K562 (cell line): Measurements from ENCODE around the gene FUT8. TPM values are rescaled to one million over a fixed set of nuclear protein-coding genes. Genes with fewer than 3 reads are reported as not detected.
A peak's percentile ranks its signal among the peaks of the same experiment; 100 is the strongest.

Source experiments
- ATAC-seq: fragments of 200-7000 bp; cut with Tn5 transposase; 3 replicates; pipeline ENCODE4 v1.9.1; 2020; ENCODE audit warnings: moderate library complexity
- BruUV-seq: library from RNA; stranded (reverse); fragments of 400-500 nt; replicated peaks from 2 replicates; lab custom pipeline; 2021; lab: Mats Ljungman, UMichigan
- CTCF ChIA-PET: fragments of 300-600 bp; formaldehyde crosslinking; extraction: SDS; loops from one replicate; lab custom pipeline; 2021; ENCODE audit warnings: low intra/inter-chr PET ratio; lab: Yijun Ruan, JAX
- POLR2A ChIA-PET: fragments of 300-600, 350-650 bp; sonication (Branson Sonifier 250); formaldehyde crosslinking; extraction: SDS; loops from one replicate; lab custom pipeline; 2021; ENCODE audit warnings: antibody characterized with exemption, inconsistent platforms; lab: Yijun Ruan, JAX
- DNase-seq, 4 experiments: peaks; one replicate each; pipeline versions ENCODE4 v3.0.0 to v3.0.0-alpha.2; 2011 to 2018; ENCODE audit warnings: low spot score in 3 of 4, mixed read lengths in 3 of 4; ENCODE audit errors: extremely low read depth in 1 of 4
- FAIRE-seq: peaks from 2 replicates; lab custom pipeline; 2011; peaks lifted over from hg19 to GRCh38; lab: Jason Lieb, UNC
- H2AFZ ChIP-seq: 2 replicates; pipeline ENCODE4 v1.6.0; 2011; ENCODE audit warnings: low read depth, low read length, control low read depth, inconsistent platforms
- H3K27ac ChIP-seq: fragments of 200-600 bp; 3 replicates; pipeline ENCODE4 v1.8.0; 2011; ENCODE audit warnings: low read depth, mild to moderate bottlenecking, control low read depth, inconsistent platforms, low read length, moderate library complexity, mixed read lengths; ENCODE audit errors: extremely low read depth
- H3K27me3 ChIP-seq, 2 experiments: fragments of 300-600 bp in 1 of 2; 2 replicates in 1 of 2; 3 replicates in 1 of 2; pipeline versions ENCODE4 v1.6.0 to v1.8.0; 2011; ENCODE audit warnings: inconsistent platforms in 2 of 2, low read length in 2 of 2, mild to moderate bottlenecking in 1 of 2, mixed read lengths in 1 of 2, moderate library complexity in 1 of 2; ENCODE audit not compliant: control insufficient read depth in 2 of 2, insufficient read depth in 2 of 2
- H3K36me3 ChIP-seq: fragments of 300-600 bp; 3 replicates; pipeline ENCODE4 v1.8.0; 2011; ENCODE audit warnings: mild to moderate bottlenecking, low read length, inconsistent platforms; ENCODE audit not compliant: control insufficient read depth, insufficient read depth
- H3K4me1 ChIP-seq, 2 experiments: fragments of 200-600 bp in 1 of 2; replicated peaks in 1 of 2; 2 replicates in 1 of 2; 3 replicates in 1 of 2; pipeline versions ENCODE4 v1.5.1 to v1.8.0; 2011; ENCODE audit warnings: inconsistent platforms in 2 of 2, low read length in 2 of 2, mild to moderate bottlenecking in 1 of 2, mixed read lengths in 1 of 2, moderate library complexity in 1 of 2; ENCODE audit not compliant: control insufficient read depth in 2 of 2, insufficient read depth in 2 of 2
- H3K4me2 ChIP-seq: 2 replicates; pipeline ENCODE4 v1.6.1; 2011; ENCODE audit warnings: low read length, control low read depth, inconsistent platforms, mixed read lengths; ENCODE audit not compliant: insufficient read depth
- H3K4me3 ChIP-seq: fragments of 200-600 bp; sonication (generic), shearing (Covaris generic); 2 replicates; pipeline ENCODE4 v1.5.1; 2016; ENCODE audit warnings: control low read depth, inconsistent platforms
- H3K79me2 ChIP-seq: fragments of 200-600 bp; 3 replicates; pipeline ENCODE4 v1.8.0; 2011; ENCODE audit warnings: low read length, inconsistent platforms; ENCODE audit not compliant: control insufficient read depth, insufficient read depth
- H3K9ac ChIP-seq, 2 experiments: 2 replicates each; pipeline versions ENCODE4 v1.6.0 to v1.6.1; 2011; ENCODE audit warnings: low read depth in 2 of 2, low read length in 2 of 2, control low read depth in 1 of 2, inconsistent platforms in 1 of 2, mild to moderate bottlenecking in 1 of 2, mixed read lengths in 1 of 2; ENCODE audit not compliant: insufficient read depth in 1 of 2
- H3K9me1 ChIP-seq: one replicate; pipeline ENCODE4 v1.6.0; 2011; ENCODE audit warnings: inconsistent platforms, mild to moderate bottlenecking, low read length, moderate library complexity; ENCODE audit not compliant: control insufficient read depth, insufficient read depth
- H3K9me3 ChIP-seq: replicated peaks from 2 replicates; pipeline ENCODE4 v1.5.1; 2011; ENCODE audit warnings: low read depth, low read length, inconsistent platforms; ENCODE audit not compliant: control insufficient read depth, insufficient read depth
- H4K20me1 ChIP-seq: replicated peaks from 2 replicates; pipeline ENCODE4 v1.6.1; 2011; ENCODE audit warnings: low read length, inconsistent platforms, mixed read lengths; ENCODE audit not compliant: control insufficient read depth, insufficient read depth
- ADNP ChIP-seq: fragments of 200-800 bp; sonication (Bioruptor generic); IDR thresholded peaks from 2 replicates; pipeline ENCODE4 v1.6.1; 2016; ENCODE audit warnings: missing genetic modification characterization, missing compliant biosample characterization
- ARID3A ChIP-seq: IDR thresholded peaks from 2 replicates; pipeline ENCODE4 v1.6.1; 2012; ENCODE audit warnings: low read depth, low read length, improper control_type of control experiment, borderline replicate concordance
- CEBPG ChIP-seq, 3 experiments: fragments of 200-800 bp in 1 of 3; sonication (Bioruptor generic) in 1 of 3; sonication (generic) in 1 of 3; formaldehyde crosslinking in 1 of 3; IDR thresholded peaks in 2 of 3; conservative IDR thresholded peaks in 1 of 3; 2 replicates each; pipeline versions ENCODE4 v1.6.1 to v1.8.0; 2016 to 2022; ENCODE audit warnings: missing compliant biosample characterization in 2 of 3, missing genetic modification characterization in 2 of 3, mild to moderate bottlenecking in 1 of 3, missing genetic modification reagents in 1 of 3
- LEF1 ChIP-seq: fragments of 450-650 bp; IDR thresholded peaks from 2 replicates; pipeline ENCODE4 v1.6.1; 2016; ENCODE audit warnings: mild to moderate bottlenecking
- MAFG ChIP-seq: fragments of 450-650 bp; conservative IDR thresholded peaks from 2 replicates; pipeline ENCODE4 v1.6.1; 2016; ENCODE audit warnings: missing genetic modification characterization, missing compliant biosample characterization
- NFIX ChIP-seq: fragments of 250-450 bp; sonication (Bioruptor Pico); IDR thresholded peaks from 2 replicates; pipeline ENCODE4 v1.4.0; 2020; ENCODE audit warnings: low read depth, mild to moderate bottlenecking, moderate library complexity
- REST ChIP-seq, 2 experiments: fragments of 450-650 bp; formaldehyde crosslinking in 1 of 2; IDR thresholded peaks; 2 replicates each; pipeline versions ENCODE4 v1.4.0 to v1.6.1; 2014 to 2020; ENCODE audit warnings: mild to moderate bottlenecking in 2 of 2, borderline replicate concordance in 1 of 2, low read depth in 1 of 2
- SETDB1 ChIP-seq: IDR thresholded peaks from one replicate; pipeline ENCODE4 v1.6.1; 2012; ENCODE audit warnings: low read length, control low read depth, inconsistent platforms
- SNRNP70 ChIP-seq: fragments of 200-400 bp; formaldehyde crosslinking; optimal IDR thresholded peaks from 2 replicates; pipeline ENCODE3; 2017; ENCODE audit warnings: low read depth, low read length
- ZBTB5 ChIP-seq: fragments of 450-650 bp; IDR thresholded peaks from 2 replicates; pipeline ENCODE4 v1.6.1; 2017; ENCODE audit warnings: antibody characterized with exemption
- WGBS: fragments of 100-300 bp; shearing (Covaris generic); methylation state at CpG from one replicate; pipeline ENCODE4 v1.1.6; 2016; ENCODE audit warnings: low coverage, mixed read lengths; ENCODE audit not compliant: insufficient coverage; ENCODE audit errors: missing lambda C conversion rate; 5-methylcytosine and 5-hydroxymethylcytosine counted together
- in situ Hi-C: fragments of 300-500 bp; cut with MboI; formaldehyde crosslinking; loops from 4 replicates; pipeline ENCODE4 v1.15.0; 2018; ENCODE audit warnings: inconsistent platforms, mixed read lengths
- intact Hi-C: fragments of 100-400 bp; cut with micrococcal nuclease; formaldehyde crosslinking; loops from 2 replicates; pipeline ENCODE4 v1.14.2; 2022
- polyA plus RNA-seq, 8 experiments: library from polyadenylated mRNA; depleted of rRNA in 4 of 8; stranded (reverse) in 5 of 8; unstranded in 3 of 8; fragments of >200 nt; fragmentation: Nextera tagmentation in 2 of 8; fragmentation: Illumina TruSeq in 1 of 8; extraction: Ambion mirVana in 2 of 8; extraction: Trizol in 1 of 8; gene quantifications; 2 replicates each; pipeline versions ENCODE4 v1.2.1 to v1.2.3, GENCODE V29; 2011 to 2014; ENCODE audit warnings: inconsistent platforms in 1 of 8, missing spikeins in 1 of 8
- total RNA-seq, 7 experiments: library from RNA; depleted of rRNA in 6 of 7; stranded (reverse); fragments of >200 nt in 6 of 7; fragmentation: Illumina TruSeq in 2 of 7; extraction: Trizol in 2 of 7; gene quantifications; 2 replicates each; pipeline versions ENCODE4 v1.2.1 to v1.2.3, GENCODE V29; 2011 to 2021; ENCODE audit warnings: low replicate concordance in 1 of 7

FUT8 gene
- total and polyA plus RNA-seq, 9 of the 15 experiments (the other 6 are each of a cell fraction or from before 2014, with no cell fraction given): 4.1 to 15.2 (median 7.8) TPM

GRCh38 chr14:65485516-65485915 is 73.0 kb downstream of the FUT8 start:
- no peaks in the 10 kb centered on the region for H3K27me3 ChIP-seq
- peaks cover 0 to 12% of the 10 kb centered on the region in 2 experiments; a peak in 2 of 5 replicates for H3K4me1 ChIP-seq
- no peaks in the 10 kb centered on the region for H3K9me3 ChIP-seq
- FAIRE-seq: no peak
- no peak overlapping the region for H3K4me3 ChIP-seq
- BruUV-seq: no TSS peak
- intact Hi-C loops: loop anchor here (5.0 kb wide), 1 partner anchor 68 kb away; no protein-coding TSS in a partner anchor
- no peaks in the 10 kb centered on the region for H3K9me1 ChIP-seq
- in situ Hi-C loops: no loop called here
- 79% methylated on average over 3 of the region's 3 CpGs for WGBS
- ATAC-seq: no peak
- H3K36me3 ChIP-seq: no peaks in the 10 kb centered on the region
- ChIA-PET POLR2A (interaction anchor here (0.7 to 1.3 kb wide), 3 partner anchors 8 to 69 kb away, joined by 3 read pairs; no protein-coding TSS in a partner anchor), CTCF (no interaction called here)
- no peak overlapping the region for H3K27ac ChIP-seq
- no peak overlapping the region for H3K4me2 ChIP-seq
- no peak overlapping the region for H3K9ac ChIP-seq
- no peak for DNase-seq
- no peaks in the 10 kb centered on the region; the same call in 1 of the 3 replicates for H3K79me2 ChIP-seq
- no peaks in the 10 kb centered on the region for H4K20me1 ChIP-seq
- H2AFZ ChIP-seq: peak overlapping the region; percentile 62
- TF ChIP-seq SNRNP70 (no peak), MAFG (no peak), CEBPG (CRISPR knock-in tag; IDR thresholded peaks at IDR 0.05) (no peak), CEBPG (tag; conservative IDR thresholded peaks at IDR 0.05 in 1 of 2, IDR thresholded peaks at IDR 0.05 in 1 of 2) (no peak), SETDB1 (no peak), REST (IDR thresholded peaks at IDR 0.05; ENCODE audit: borderline replicate concordance) (no peak), REST (CRISPR knock-in tag; IDR thresholded peaks at IDR 0.05; ENCODE audit: low read depth) (no peak), ZBTB5 (no peak), NFIX (CRISPR knock-in tag) (no peak), ARID3A (no peak), ADNP (tag) (no peak), LEF1 (no peak)
